Endothelial cell of umbilical vein (primary cell): ENCODE measurements around the gene CLDND1. TPM values are rescaled to one million over a fixed set of nuclear protein-coding genes. Genes with fewer than 3 reads are reported as not detected.

ENCODE experiments used
- BruUV-seq: library from RNA; stranded (reverse); fragments of 400-500 nt; replicated peaks from 2 replicates; lab custom pipeline; 2021; lab: Mats Ljungman, UMichigan
- CTCF ChIA-PET: fragments of 300-600, 350-600 bp; sonication (Branson Sonifier 250); formaldehyde crosslinking; loops from one replicate; lab custom pipeline; 2021; ENCODE audit warnings: antibody characterized with exemption, inconsistent platforms; lab: Charles Lee
- POLR2A ChIA-PET: fragments of 300-600, 350-600 bp; sonication (Branson Sonifier 250); formaldehyde crosslinking; loops from one replicate; lab custom pipeline; 2021; ENCODE audit warnings: antibody characterized with exemption, inconsistent platforms; lab: Charles Lee
- DNase-seq: peaks from one replicate; pipeline ENCODE4 v3.0.0-alpha.2; 2011; ENCODE audit warnings: low read depth, low spot score
- FAIRE-seq: peaks from 2 replicates; lab custom pipeline; 2011; peaks lifted over from hg19 to GRCh38; lab: Jason Lieb, UNC
- H2AFZ ChIP-seq: 2 replicates; pipeline ENCODE4 v1.6.0; 2012; ENCODE audit warnings: low read depth, low read length, control low read depth, inconsistent platforms
- H3K27ac ChIP-seq: 2 replicates; pipeline ENCODE4 v1.5.1; 2011; ENCODE audit warnings: low read depth, mild to moderate bottlenecking, control low read depth, low read length, moderate library complexity; ENCODE audit not compliant: insufficient read depth
- H3K27me3 ChIP-seq, 2 experiments: 2 replicates each; pipeline versions ENCODE4 v1.6.0 to v1.6.1; 2011; ENCODE audit warnings: low read length in 2 of 2, mixed read lengths in 1 of 2; ENCODE audit not compliant: control insufficient read depth in 2 of 2, insufficient read depth in 2 of 2
- H3K36me3 ChIP-seq, 2 experiments: 2 replicates in 1 of 2; 3 replicates in 1 of 2; pipeline ENCODE4 v1.5.1; 2011; ENCODE audit warnings: low read length in 2 of 2, mild to moderate bottlenecking in 1 of 2, moderate library complexity in 1 of 2; ENCODE audit not compliant: control insufficient read depth in 2 of 2, insufficient read depth in 2 of 2; ENCODE audit errors: extremely low read depth in 1 of 2
- H3K4me1 ChIP-seq: 3 replicates; pipeline ENCODE4 v1.5.1; 2011; ENCODE audit warnings: mild to moderate bottlenecking, low read length; ENCODE audit not compliant: control insufficient read depth, insufficient read depth; ENCODE audit errors: extremely low read depth
- H3K4me2 ChIP-seq: 2 replicates; pipeline ENCODE4 v1.6.1; 2011; ENCODE audit warnings: low read length, control low read depth, mixed read lengths; ENCODE audit not compliant: insufficient read depth
- H3K4me3 ChIP-seq, 3 experiments: fragments of 200-600 bp in 1 of 3; sonication (generic), shearing (Covaris generic) in 1 of 3; replicated peaks in 1 of 3; 2 replicates each; pipeline ENCODE4 v1.5.1; 2011 to 2016; ENCODE audit warnings: control low read depth in 3 of 3, low read length in 3 of 3, mild to moderate bottlenecking in 2 of 3, inconsistent platforms in 1 of 3, low read depth in 1 of 3, moderate library complexity in 1 of 3; ENCODE audit not compliant: insufficient read depth in 1 of 3
- H3K79me2 ChIP-seq: 2 replicates; pipeline ENCODE4 v1.6.0; 2012; ENCODE audit warnings: low read length, inconsistent platforms; ENCODE audit not compliant: control insufficient read depth, insufficient read depth
- H3K9ac ChIP-seq: replicated peaks from 2 replicates; pipeline ENCODE3; 2011; ENCODE audit warnings: low read length, control low read depth; ENCODE audit not compliant: insufficient read depth; ENCODE audit errors: extremely low read depth
- H3K9me1 ChIP-seq: replicated peaks from 3 replicates; pipeline ENCODE4 v1.6.0; 2011; ENCODE audit warnings: mild to moderate bottlenecking, low read length; ENCODE audit not compliant: control insufficient read depth, insufficient read depth; ENCODE audit errors: extremely low read depth
- H3K9me3 ChIP-seq: replicated peaks from 2 replicates; pipeline ENCODE4 v1.5.1; 2012; ENCODE audit warnings: low read length, inconsistent platforms; ENCODE audit not compliant: control insufficient read depth, insufficient read depth
- H4K20me1 ChIP-seq: replicated peaks from 2 replicates; pipeline ENCODE3; 2011; ENCODE audit warnings: mild to moderate bottlenecking, low read length; ENCODE audit not compliant: control insufficient read depth, insufficient read depth; ENCODE audit errors: extremely low read depth
- CTCF ChIP-seq, 2 donors: IDR thresholded peaks; 1 replicate in 1 of 2; 2 replicates in 1 of 2; pipeline ENCODE4 v1.5.1; 2011; ENCODE audit warnings: low read length in 2 of 2, mild to moderate bottlenecking in 2 of 2, moderate library complexity in 2 of 2, control low read depth in 1 of 2, inconsistent platforms in 1 of 2, low read depth in 1 of 2; ENCODE audit not compliant: insufficient read depth in 1 of 2; ENCODE audit errors: extremely low read depth in 1 of 2
- EZH2 ChIP-seq: IDR thresholded peaks from 2 replicates; pipeline ENCODE4 v1.6.1; 2012; ENCODE audit warnings: borderline replicate concordance, low read depth, mild to moderate bottlenecking, moderate library complexity, low read length, inconsistent platforms; ENCODE audit not compliant: severe bottlenecking
- FOS ChIP-seq: IDR thresholded peaks from 2 replicates; pipeline ENCODE4 v1.6.1; 2011; ENCODE audit warnings: mild to moderate bottlenecking, low read length, moderate library complexity, borderline replicate concordance; ENCODE audit not compliant: insufficient read depth
- GATA2 ChIP-seq: IDR thresholded peaks from 2 replicates; pipeline ENCODE4 v1.7.0; 2011; ENCODE audit warnings: low read depth, mild to moderate bottlenecking, moderate library complexity, mixed read lengths, low read length; ENCODE audit not compliant: insufficient read length, insufficient read depth
- JUN ChIP-seq: IDR thresholded peaks from 2 replicates; pipeline ENCODE4 v1.6.1; 2011; ENCODE audit warnings: borderline replicate concordance, low read depth; ENCODE audit not compliant: insufficient read length, insufficient read depth
- MAX ChIP-seq: IDR thresholded peaks from 2 replicates; pipeline ENCODE4 v1.6.1; 2011; ENCODE audit not compliant: insufficient read depth, insufficient read length
- MYC ChIP-seq: IDR thresholded peaks from one replicate; pipeline ENCODE4 v1.6.1; 2011; ENCODE audit warnings: mild to moderate bottlenecking, low read depth, low read length
- POLR2A ChIP-seq: IDR thresholded peaks from 2 replicates; pipeline ENCODE4 v1.6.1; 2012; ENCODE audit warnings: low read depth, mild to moderate bottlenecking, control low read depth, low read length
- POLR2AphosphoS5 ChIP-seq: IDR thresholded peaks from 2 replicates; pipeline ENCODE4 v1.6.1; 2012; ENCODE audit warnings: low read depth, mild to moderate bottlenecking, control low read depth, low read length, moderate library complexity; ENCODE audit not compliant: insufficient read depth
- dilution Hi-C: fragments of 300-500 bp; cut with MboI; formaldehyde crosslinking; loops from one replicate; pipeline ENCODE4 v1.15.0; 2019; ENCODE audit warnings: low sequenced_read_pairs; ENCODE audit not compliant: extremely low pct_ligation_motif_present
- intact Hi-C: fragments of 100-400 bp; cut with micrococcal nuclease; formaldehyde crosslinking; loops from one replicate; pipeline ENCODE4 v1.10.0; 2022
- polyA plus RNA-seq, 4 experiments: library from polyadenylated mRNA; depleted of rRNA in 3 of 4; stranded (reverse) in 3 of 4; unstranded in 1 of 4; fragments of >200 nt; gene quantifications; 2 replicates each; pipeline versions ENCODE4 v1.2.1 to v1.2.3, GENCODE V29; 2011 to 2012; ENCODE audit warnings: missing spikeins in 1 of 4
- total RNA-seq: library from RNA; stranded (reverse); gene quantifications from 2 replicates; pipeline ENCODE4 v1.2.3, GENCODE V29; 2021

Gene CLDND1
- total and polyA plus RNA-seq, 2 donors (not counting 3 experiments of a cell fraction or from before 2014, with no cell fraction given): 101 to 214 TPM

GRCh38 chr3:98564282-98565005, 41.7 kb upstream of the CLDND1 start:
- DNase-seq (no peak), FAIRE-seq (no peak)
- intact Hi-C loops: no loop called here
- Histone ChIP-seq H3K4me2 (no peak overlapping the region), H3K4me1 (no peaks in the 10 kb centered on the region), H3K27ac (no peak overlapping the region), H4K20me1 (no peaks in the 10 kb centered on the region), H3K9me3 (no peaks in the 10 kb centered on the region), H3K79me2 (no peaks in the 10 kb centered on the region), H3K4me3 (no peak overlapping the region), H3K9ac (no peak overlapping the region), H3K27me3 (peaks cover 5 to 12% of the 10 kb centered on the region in 2 experiments), H3K9me1 (no peaks in the 10 kb centered on the region), H2AFZ (no peak overlapping the region), H3K36me3 (no peaks in the 10 kb centered on the region)
- no TSS peak for BruUV-seq
- CTCF ChIA-PET: interaction anchor here (1.1 to 1.4 kb wide), 2 partner anchors 8 to 64 kb away, joined by 3 to 7 read pairs; no protein-coding TSS in a partner anchor
- POLR2A ChIA-PET: no interaction called here
- TF ChIP-seq POLR2AphosphoS5 (no peak), POLR2A (no peak), FOS (no peak), EZH2 (no peak), JUN (no peak), CTCF (IDR thresholded peaks at IDR 0.05; ENCODE audit: extremely low read depth in 1 of 2, insufficient read depth in 1 of 2, low read depth in 1 of 2, low read length in 2 of 2) (no peak), MAX (no peak), GATA2 (no peak), MYC (no peak)
- dilution Hi-C loops: no loop called here
